Kidney (tissue), 14 donors: Measurements from ENCODE around the gene SMAD3. TPM values are rescaled to one million over a fixed set of nuclear protein-coding genes. Genes with fewer than 3 reads are reported as not detected.
"Not testable (repeated sequence)": the region's sequence is repeated elsewhere in the genome, so short reads cannot be mapped to it uniquely, and the experiment has no call there.

Experiments used
- DNase-seq, 5 donors: peaks; one replicate each; pipeline ENCODE4 v3.0.0-alpha.2; 2013 to 2020
- FAIRE-seq: peaks from 2 replicates; lab custom pipeline; 2012; peaks lifted over from hg19 to GRCh38; lab: Jason Lieb, UNC
- H3K27ac ChIP-seq, 2 donors: one replicate each; pipeline ENCODE4 v1.7.0; 2013; ENCODE audit warnings: low read depth in 2 of 2, low read length in 2 of 2, inconsistent platforms in 1 of 2
- H3K27me3 ChIP-seq: one replicate; pipeline ENCODE4 v1.7.1; 2013; ENCODE audit warnings: low read length, inconsistent platforms; ENCODE audit not compliant: control insufficient read depth, insufficient read depth
- H3K36me3 ChIP-seq, 3 donors: one replicate each; pipeline versions ENCODE4 v1.7.0 to v1.7.1; 2013; ENCODE audit warnings: low read length in 3 of 3, control low read depth in 1 of 3, inconsistent platforms in 1 of 3; ENCODE audit not compliant: insufficient read depth in 3 of 3, control insufficient read depth in 2 of 3
- H3K4me1 ChIP-seq, 3 donors: one replicate each; pipeline versions ENCODE4 v1.7.0 to v1.7.1; 2013; ENCODE audit warnings: low read length in 3 of 3, inconsistent platforms in 1 of 3, low read depth in 1 of 3; ENCODE audit not compliant: control insufficient read depth in 2 of 3, insufficient read depth in 2 of 3
- H3K4me3 ChIP-seq, 3 donors: one replicate each; pipeline versions ENCODE4 v1.7.0 to v1.8.1; 2013; ENCODE audit warnings: low read length in 3 of 3, control low read depth in 1 of 3, inconsistent platforms in 1 of 3
- H3K9ac ChIP-seq, 3 donors: one replicate each; pipeline versions ENCODE4 v1.7.0 to v1.7.1; 2013; ENCODE audit warnings: low read length in 3 of 3, control low read depth in 1 of 3, inconsistent platforms in 1 of 3
- H3K9me3 ChIP-seq, 3 donors: one replicate each; pipeline versions ENCODE4 v1.7.0 to v1.7.1; 2013; ENCODE audit warnings: low read length in 3 of 3, control low read depth in 1 of 3, inconsistent platforms in 1 of 3; ENCODE audit not compliant: control insufficient read depth in 2 of 3, insufficient read depth in 1 of 3
- CTCF ChIP-seq: IDR thresholded peaks from 3 replicates; pipeline ENCODE4 v1.5.1; 2012; ENCODE audit warnings: mild to moderate bottlenecking, moderate library complexity, borderline replicate concordance; ENCODE audit not compliant: insufficient read depth; ENCODE audit errors: extremely low read depth
- intact Hi-C: fragments of 100-400 bp; cut with DNase I; formaldehyde crosslinking; loops from one replicate; pipeline ENCODE4 v1.11.1; 2022
- polyA plus RNA-seq: library from polyadenylated mRNA; stranded (reverse); fragments of 350-450 nt; fragmentation: Illumina TruSeq; extraction: RNeasy Lipid Tissue Mini Kit (QIAGEN cat#74804); gene quantifications from one replicate; pipeline ENCODE4 v1.2.3, GENCODE V29; 2014; ENCODE audit warnings: low read depth, low replicate concordance; ENCODE audit not compliant: insufficient read depth
- total RNA-seq: library from RNA; stranded (reverse); fragmentation: NEBNext Ultra II Directional; extraction: Animal tissue kit (Norgen Biotek cat#: 25700); gene quantifications from one replicate; pipeline ENCODE4 v1.2.1, GENCODE V29; 2021
- donor health status: control.
- donor health status: control.
- donor health status: control.
- donor health status: control.
- donor health status: control.
- donor health status: DM: yes; HTN: yes; CAD: no.
- donor health status: Normal renal cell carcinoma (clear cell type).

The SMAD3 gene
- total and polyA plus RNA-seq, 2 donors from 2014 or later = 10.1 to 58.2 TPM

DNA sequence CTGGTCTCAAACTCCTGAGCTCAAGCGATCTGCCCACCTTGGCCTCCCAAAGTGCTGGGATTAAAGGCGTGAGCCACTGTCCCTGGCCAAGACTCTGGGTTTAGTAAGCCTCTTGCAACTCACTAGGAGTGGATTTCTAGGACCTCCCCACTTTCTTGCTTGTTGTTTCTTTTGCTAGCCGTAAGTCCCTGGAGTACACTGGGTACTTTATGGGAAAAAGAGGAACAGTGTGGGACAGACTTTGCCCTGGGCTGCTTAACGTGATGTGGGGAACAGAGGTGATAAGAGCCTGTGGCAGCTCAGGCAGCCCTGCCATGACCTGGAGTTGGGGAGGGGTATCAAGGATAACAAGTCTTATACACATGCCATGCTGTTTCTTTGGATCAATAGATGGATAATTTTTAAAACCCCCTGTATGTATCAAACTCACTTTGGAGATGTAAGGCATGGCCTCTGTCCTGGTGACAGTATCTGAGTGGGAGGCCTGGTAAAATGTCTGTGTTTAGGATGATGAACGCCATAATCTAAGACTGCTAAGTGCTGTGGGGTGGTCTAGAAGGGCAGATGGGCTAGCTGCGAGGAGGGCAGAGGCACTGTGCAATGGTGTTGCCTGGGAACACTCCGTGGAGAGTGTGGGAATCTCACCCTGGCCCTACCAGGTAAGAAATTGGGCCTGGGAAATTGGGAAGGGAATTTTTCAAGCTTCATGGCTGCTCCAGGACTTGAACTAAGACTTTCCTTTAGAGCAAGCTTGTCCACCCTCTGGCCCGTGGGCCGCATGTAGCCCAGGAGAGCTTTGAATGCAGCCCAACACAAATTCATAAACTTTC is 54.8 kb downstream of the SMAD3 start:
- Histone ChIP-seq H3K9me3 (no peaks in the 10 kb centered on the region), H3K4me3 (no peak overlapping the region), H3K36me3 (no peaks in the 10 kb centered on the region), H3K27ac (peak overlapping the region; percentile 75 to 88), H3K9ac (peak overlapping the region in 1 of 3 donors; percentile 51), H3K27me3 (no peaks in the 10 kb centered on the region), H3K4me1 (peaks cover 11 to 51% (median 45%) of the 10 kb centered on the region in 3 donors)
- DNase-seq (no peak), FAIRE-seq (no peak)
- intact Hi-C loops = no loop called here
- no peak for TF ChIP-seq CTCF

- peak in 4 of 5 donors; percentile 76 to 98 (median 82) for DNase-seq
- peak; percentile 0 for TF ChIP-seq CTCF
- Histone ChIP-seq H3K9ac (peak overlapping the region in 1 of 3 donors; percentile 51), H3K27ac (peak overlapping the region; percentile 75 to 88), H3K9me3 (no peaks in the 10 kb centered on the region), H3K27me3 (no peaks in the 10 kb centered on the region), H3K36me3 (no peaks in the 10 kb centered on the region), H3K4me1 (peaks cover 11 to 50% (median 49%) of the 10 kb centered on the region in 3 donors), H3K4me3 (no peak overlapping the region)
- intact Hi-C loops = no loop called here
- no peak for FAIRE-seq
Measured at GRCh38 chr15:67120839-67121643, 55.6 kb downstream of the SMAD3 start.

- H3K36me3 ChIP-seq = no peaks in the 10 kb centered on the region
- no peaks in the 10 kb centered on the region for H3K27me3 ChIP-seq
- DNase-seq (no peak), FAIRE-seq (no peak)
- no peak overlapping the region for H3K4me3 ChIP-seq
- peak overlapping the region; percentile 75 to 88 for H3K27ac ChIP-seq
- H3K4me1 ChIP-seq = peaks cover 11 to 50% (median 49%) of the 10 kb centered on the region in 3 donors
- intact Hi-C loops = no loop called here
- H3K9me3 ChIP-seq = no peaks in the 10 kb centered on the region
- H3K9ac ChIP-seq = peak overlapping the region in 1 of 3 donors; percentile 4
- TF ChIP-seq CTCF = no peak
Measured at GRCh38 chr15:67121644-67122605, 56.5 kb downstream of the SMAD3 start.

GRCh38 chr15:67122816-67123215 is 57.4 kb downstream of the SMAD3 start:
- H3K9ac ChIP-seq, H3K4me3 ChIP-seq, FAIRE-seq, DNase-seq, H3K36me3 ChIP-seq, intact Hi-C loops, H3K27me3 ChIP-seq, H3K9me3 ChIP-seq: not testable (repeated sequence)
- peak overlapping the region in 1 of 2 donors; percentile 75 for H3K27ac ChIP-seq
- H3K4me1 ChIP-seq = peaks cover 11 to 56% (median 45%) of the 10 kb centered on the region in 3 donors

GRCh38 chr15:67123291-67123690 is 57.9 kb downstream of the SMAD3 start:
- H3K9ac ChIP-seq, H3K4me3 ChIP-seq, H3K36me3 ChIP-seq, intact Hi-C loops, H3K27ac ChIP-seq, DNase-seq, H3K9me3 ChIP-seq, H3K27me3 ChIP-seq, FAIRE-seq: not testable (repeated sequence)
- peaks cover 11 to 56% (median 45%) of the 10 kb centered on the region in 3 donors for H3K4me1 ChIP-seq
